Measurements from ENCODE around the gene BCAS3. TPM values are rescaled to one million over a fixed set of nuclear protein-coding genes. Genes with fewer than 3 reads are reported as not detected.
"Not testable (repeated sequence)": the region's sequence is repeated elsewhere in the genome, so short reads cannot be mapped to it uniquely, and the experiment has no call there.

BCAS3 gene
- total RNA-seq, 1 experiment from 2014 or later: 26.6 TPM

DNA sequence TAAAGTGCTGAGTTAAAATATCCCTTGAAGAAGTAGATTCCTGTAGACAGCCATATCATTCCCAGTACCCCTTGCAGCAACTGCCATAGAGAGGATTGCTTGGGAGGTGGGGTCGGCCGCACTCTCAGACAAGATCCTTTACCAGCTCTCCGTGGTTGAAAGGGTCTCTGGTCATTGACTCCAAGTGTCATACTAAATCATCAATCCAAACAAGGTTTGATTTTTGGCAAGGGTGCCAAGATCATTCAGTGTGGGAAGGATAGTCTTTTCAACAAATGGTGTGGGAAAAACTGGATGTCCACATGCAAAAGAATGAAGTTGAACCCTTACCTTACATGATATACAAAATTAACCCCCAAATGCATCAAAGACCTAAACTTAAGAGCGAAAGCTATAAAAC is 743.8 kb downstream of the BCAS3 start:
- DNase-seq (ENCODE audit: extremely low read depth, low read depth): no peak

DNA sequence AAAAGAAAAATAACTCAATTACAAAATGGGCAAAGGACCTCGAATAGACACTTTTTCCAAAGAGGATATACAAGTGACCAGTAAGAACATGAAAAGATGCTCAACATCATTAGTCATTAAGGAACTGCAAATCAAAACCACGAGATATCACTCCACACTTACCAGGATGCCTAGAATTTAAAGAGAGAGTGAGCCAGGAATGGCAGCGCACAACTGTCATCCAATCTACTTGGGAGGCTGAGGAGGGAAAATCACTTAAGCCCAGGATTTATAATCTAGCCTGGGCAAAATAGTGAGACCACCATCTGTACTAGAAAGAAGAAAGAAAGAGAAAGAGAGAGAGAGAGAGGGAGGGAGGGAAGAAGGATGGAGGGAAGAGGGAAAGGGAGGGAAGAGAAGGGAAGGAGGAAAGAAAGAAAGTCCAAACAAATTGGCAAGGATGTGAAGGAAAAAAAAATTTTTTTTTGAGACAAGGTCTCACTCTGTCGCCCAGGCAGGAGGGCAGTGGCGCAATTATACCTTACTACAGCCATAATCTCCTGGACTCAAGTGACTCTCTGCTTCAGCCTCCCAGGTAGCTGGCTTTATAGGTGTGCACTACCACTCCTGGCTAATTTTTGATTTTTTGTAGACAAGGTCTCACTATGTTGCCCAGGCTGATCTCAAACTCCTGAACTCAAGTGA is 744.6 kb downstream of the BCAS3 start:
- DNase-seq (ENCODE audit: extremely low read depth, low read depth): no peak

DNA sequence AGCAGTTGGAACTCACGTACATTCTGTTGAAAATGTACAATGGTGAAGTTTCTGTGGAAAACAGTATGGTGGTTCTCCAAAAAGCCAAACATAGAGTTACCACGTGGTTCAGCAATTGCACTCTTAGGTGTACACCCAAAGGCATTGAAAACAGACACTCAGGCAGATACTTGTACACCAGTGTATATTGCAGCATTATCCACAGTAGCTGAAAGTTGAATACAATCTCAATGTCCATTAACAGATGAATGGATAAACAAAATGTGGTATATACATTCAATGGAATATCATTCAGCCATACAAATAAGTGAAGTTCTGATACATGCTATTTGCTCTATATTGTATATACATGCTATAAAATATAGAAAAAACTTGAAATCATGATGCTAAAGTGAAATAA is 745.2 kb downstream of the BCAS3 start:
- DNase-seq (ENCODE audit: extremely low read depth, low read depth): no peak

DNA sequence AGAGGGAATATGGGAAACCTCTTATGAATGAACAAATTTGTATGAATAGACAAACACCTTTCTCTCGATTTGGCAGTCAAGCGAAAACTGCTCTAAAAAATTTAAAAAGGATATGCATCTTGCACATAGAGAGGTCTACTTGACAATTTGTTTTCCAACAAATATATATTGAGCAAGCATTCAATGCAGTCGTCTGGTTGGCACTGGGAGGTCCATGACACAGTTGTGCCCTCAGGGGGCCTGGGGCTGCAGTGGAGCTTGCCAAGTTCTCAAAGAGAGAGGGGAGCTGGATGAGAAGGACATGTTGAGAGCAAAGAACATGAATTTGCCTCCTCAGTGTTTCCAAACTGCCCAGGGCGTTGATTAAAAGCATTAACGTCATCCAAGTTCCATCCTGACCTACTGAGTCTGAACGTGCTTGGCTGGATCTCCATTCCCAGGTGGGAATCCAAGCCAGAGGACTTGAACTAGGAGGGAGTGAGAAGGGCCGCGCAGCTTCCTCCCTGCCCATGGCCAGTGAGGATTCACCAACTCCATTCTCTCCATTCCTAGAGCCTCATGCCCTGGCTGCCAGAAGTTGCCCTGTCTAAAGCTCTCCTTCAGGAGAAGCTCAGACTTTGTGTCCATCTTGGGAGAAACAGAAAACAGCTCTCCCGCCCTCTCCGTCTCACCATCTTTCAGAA is 746.5 kb downstream of the BCAS3 start:
- DNase-seq (ENCODE audit: extremely low read depth, low read depth): no peak

DNA sequence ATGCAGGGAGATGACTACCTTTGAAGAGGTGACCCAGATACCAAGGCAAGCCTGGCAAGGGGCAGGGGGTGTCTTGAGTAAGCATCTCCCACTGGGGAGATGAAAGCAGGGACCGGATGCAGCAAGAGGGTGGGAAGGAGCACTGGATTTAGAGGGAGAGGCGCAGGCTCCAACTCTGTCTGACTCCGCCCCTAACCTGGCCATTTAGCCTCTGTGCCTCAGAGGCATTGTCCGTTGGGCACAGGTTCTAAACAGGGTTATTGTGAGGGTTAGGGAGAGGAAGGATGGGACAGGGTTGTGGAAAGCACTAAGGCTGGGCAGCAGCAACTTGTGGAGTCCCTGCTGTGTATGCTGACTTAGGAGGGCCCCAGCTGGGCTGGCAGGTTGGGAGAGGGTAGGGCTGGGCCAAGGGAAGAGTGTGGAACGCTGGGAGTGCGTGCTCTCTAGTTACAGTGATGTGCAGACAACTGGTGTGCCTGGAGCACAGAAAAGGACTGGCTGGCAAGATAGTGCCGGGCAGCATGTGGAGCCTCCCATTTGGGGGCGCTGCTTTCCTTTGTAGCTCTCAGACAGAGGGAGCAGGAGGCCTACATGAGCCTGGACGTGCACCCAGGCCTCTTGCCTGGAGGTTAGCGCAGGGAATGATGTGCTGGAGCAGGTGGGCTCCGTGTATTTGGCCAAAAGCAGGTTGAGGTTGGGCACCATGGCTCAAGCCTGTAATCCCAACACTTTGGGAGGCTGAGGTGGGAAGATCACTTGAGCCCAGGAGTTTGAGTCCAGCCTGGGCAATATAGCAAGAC is 748.2 kb downstream of the BCAS3 start:
- no peak for DNase-seq (ENCODE audit: extremely low read depth, low read depth)

DNA sequence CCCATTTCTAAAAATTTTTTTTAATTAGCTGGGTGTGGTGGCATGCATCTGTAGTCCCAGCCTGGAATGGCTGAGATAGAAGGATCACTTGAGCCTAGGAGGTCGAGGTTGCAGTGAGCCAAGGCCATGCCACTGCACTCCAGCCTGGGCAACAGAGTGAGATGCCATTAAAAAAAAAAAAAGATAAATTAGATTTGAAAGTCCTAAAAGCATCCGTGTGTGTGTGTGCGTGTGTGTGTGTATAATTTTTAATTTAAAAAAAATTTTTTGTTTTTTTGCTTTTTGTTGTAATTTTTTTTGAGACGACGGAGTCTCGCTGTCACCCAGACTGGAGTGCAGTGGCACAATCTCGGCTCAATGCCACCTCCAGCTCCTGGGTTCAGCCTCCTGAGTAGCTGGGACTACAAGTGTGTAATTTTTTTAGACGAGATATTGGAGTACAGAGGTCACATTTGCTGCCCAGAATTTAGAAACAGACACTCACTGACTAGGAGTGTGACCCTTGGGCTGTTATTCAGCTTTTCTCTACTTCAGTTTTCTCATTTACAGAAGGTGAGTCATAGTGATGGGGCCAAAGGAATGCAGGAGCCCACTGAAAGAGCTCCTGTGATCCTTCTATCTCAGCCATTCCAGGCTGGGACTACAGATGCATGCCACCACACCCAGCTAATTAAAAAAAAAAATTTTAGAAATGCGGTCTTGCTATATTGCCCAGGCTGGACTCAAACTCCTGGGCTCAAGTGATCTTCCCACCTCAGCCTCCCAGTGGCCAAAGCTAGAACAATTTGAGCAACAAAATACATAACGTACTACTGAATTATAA is 749.0 kb downstream of the BCAS3 start:
- no peak for DNase-seq (ENCODE audit: extremely low read depth, low read depth)

- DNase-seq (ENCODE audit: extremely low read depth, low read depth): no peak
These were observed 749.9 kb downstream of the BCAS3 start for GRCh38 chr17:61427567-61427966.

DNA sequence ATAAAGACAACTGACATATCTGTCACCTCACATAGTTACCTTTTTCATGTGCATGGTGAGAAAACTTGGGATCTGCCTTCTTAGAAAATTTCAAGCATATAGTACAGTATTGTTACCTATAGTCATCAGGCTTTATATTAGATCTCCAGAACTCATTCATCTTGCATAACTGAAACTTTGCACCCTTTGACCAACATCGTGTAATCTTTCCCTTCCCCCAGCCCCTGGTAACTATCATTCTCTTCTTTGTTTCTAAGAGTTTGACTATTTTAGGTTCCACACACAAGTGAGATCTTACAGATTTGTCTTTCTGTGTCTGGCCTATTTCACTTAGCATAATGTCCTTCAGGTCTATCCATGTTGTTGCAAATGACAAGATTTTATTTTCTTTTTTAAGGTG is 751.6 kb downstream of the BCAS3 start:
- DNase-seq (ENCODE audit: extremely low read depth, low read depth): no peak

DNA sequence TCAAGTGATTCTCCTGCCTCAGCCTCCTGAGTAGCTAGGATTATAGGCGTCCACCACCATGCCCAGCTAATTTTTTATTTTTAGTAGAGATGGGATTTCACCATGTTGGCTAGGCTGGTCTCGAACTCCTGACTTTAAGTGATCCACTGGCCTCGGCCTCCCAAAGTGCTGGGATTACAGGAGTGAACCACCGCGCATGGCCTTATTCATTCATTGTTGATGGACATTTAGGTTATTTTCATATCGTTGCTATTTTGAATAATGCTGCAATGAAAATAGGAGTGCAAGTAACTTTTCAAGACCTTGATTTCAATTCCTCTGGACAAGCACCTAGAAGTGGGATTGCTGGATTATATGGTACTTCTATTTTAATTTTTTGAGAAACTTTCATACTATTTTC is 752.2 kb downstream of the BCAS3 start:
- not testable (repeated sequence) for DNase-seq (ENCODE audit: extremely low read depth, low read depth)

DNA sequence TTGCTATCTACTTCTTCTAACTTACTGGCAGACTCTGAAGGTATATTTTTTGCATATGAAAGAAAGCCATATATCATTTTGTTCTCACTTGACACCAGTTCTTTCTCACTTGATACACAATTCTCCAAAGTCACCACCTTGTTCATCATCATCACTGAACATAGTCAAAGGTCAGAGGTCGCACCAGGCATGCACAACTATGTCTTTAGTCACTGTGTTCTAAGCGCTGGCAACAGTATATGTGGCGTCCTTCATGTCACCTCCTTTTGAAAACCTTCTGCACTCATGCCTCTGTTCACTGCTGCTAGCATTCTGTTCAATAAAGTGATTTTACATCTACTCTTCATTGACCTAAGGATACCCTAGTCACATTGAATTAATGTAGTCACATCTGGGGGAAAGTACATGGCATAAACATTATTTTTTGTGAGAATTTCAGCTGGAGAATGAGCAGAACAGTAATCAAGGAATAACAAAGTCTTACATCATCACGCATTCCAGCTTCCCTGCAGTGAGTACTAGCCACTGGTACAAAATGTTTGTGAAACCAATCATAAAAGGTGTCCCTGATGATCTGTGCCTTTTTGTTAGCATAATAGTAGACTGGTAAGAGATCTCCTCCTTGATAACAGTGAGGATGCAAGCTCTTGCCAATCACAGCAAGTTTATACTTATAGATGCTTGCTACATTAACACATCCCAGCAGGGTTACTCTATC is 754.1 kb downstream of the BCAS3 start:
- no peak for DNase-seq (ENCODE audit: extremely low read depth, low read depth)

DNA sequence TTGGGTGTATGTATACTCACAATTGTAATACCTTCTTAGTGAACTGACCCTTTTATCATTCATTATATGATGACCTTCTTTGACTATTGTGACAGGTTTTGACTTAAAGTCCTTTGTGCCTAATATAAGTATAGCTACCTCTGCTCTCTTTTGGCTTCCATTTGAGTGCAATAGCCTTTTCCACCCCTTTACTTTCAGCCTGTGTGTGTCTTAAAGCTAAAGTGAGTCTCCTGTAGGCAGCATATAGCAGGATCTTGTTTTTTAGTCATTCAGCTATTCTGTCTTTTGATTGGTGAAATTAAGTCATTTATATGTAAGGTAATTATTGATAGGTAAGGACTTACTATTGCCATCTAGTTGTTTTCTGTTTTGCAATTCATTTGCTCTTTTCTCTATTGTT is 758.6 kb downstream of the BCAS3 start:
- DNase-seq (ENCODE audit: extremely low read depth, low read depth): no peak

DNA sequence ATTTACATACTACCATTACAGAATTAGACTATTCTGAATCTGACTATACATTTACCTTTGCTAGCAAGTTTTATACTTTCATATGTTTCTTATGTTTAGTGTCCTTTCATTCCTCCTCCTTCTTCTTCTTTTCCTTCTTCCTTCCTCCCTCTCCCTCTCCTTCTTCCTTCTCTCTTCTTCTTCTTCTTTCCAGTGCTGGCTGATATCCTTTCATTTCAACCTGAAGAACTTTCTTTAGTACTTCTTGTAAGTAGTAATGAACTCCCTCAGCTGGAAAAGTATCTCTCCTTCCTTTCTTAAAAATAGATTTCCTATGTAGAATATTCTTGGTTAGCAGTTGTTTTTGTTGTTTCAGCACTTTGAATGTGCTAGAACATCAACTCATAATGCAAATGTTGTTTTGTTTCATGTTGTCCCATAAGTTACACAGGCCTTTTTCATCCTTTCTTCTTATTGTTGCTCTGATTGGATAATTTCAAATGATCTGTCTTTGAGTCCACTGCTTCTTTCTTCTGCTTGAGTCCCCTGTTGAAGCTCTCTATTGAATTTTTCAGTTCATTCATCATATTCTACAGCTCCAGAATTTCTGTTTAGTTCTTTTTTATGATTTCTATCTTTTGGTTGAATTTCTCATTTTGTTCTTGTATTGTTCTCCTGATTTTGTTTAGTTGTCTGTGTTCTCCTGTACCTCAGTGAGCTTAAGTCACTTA is 759.5 kb downstream of the BCAS3 start:
- no peak for DNase-seq (ENCODE audit: extremely low read depth, low read depth)

GRCh38 chr17:61440697-61441096 is 763.0 kb downstream of the BCAS3 start:
- no peak for DNase-seq (ENCODE audit: extremely low read depth, low read depth)

- DNase-seq (ENCODE audit: extremely low read depth, low read depth): not testable (repeated sequence)
These were observed 763.9 kb downstream of the BCAS3 start for GRCh38 chr17:61441507-61441906.

DNA sequence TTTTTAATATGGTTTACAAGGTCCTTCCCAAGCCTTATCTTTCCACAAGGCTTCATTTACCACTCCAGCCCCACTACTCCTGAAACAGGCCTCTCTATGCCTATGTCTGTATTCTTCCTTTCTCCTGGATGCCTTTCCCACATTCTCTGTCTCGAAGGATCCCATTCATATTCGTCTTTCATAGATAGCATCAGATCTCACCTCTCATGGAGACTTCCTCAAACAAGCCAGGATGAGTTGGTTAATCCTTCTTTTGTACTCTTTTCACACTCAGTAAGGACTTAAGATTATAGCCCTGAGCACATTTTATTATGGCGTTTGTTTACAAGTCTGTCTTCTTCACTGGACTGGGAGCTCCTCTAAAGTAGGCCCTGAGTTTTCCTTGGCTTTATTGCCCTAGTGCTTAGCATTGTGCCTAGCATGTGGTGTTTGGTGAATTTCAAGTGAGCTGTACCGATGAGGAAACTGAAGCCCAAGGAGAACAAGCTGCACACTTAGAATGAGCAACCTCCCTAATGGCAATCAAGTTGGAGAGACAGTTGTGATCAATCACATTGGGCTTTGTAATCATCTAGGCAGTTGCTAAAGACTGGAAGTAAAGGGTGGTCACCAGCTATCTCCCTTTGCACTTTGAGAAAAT is 764.6 kb downstream of the BCAS3 start:
- no peak for DNase-seq (ENCODE audit: extremely low read depth, low read depth)

All from NCI-H460 (cell line).